Cerebellar nuclear complex (tissue), 1 donor: ENCODE measurements around the gene PRR23C.

Source experiments
- DNase-seq, 2 experiments: peaks; one replicate each; lab custom pipeline; 2025; lab: John Stamatoyannopoulos, UW

Gene PRR23C

GRCh38 chr3:138995706-138996105 is 49.0 kb downstream of the PRR23C start:
- no peak for DNase-seq
